ENCODE measurements around the gene ADD2.

The ADD2 gene

GRCh38 chr2:70702711-70703395, 65.1 kb downstream of the ADD2 start:
- no peak for DNase-seq (ENCODE audit: low spot score)

- no peak for DNase-seq (ENCODE audit: low spot score)
These were observed 69.2 kb downstream of the ADD2 start for GRCh38 chr2:70698847-70699246.

DNA sequence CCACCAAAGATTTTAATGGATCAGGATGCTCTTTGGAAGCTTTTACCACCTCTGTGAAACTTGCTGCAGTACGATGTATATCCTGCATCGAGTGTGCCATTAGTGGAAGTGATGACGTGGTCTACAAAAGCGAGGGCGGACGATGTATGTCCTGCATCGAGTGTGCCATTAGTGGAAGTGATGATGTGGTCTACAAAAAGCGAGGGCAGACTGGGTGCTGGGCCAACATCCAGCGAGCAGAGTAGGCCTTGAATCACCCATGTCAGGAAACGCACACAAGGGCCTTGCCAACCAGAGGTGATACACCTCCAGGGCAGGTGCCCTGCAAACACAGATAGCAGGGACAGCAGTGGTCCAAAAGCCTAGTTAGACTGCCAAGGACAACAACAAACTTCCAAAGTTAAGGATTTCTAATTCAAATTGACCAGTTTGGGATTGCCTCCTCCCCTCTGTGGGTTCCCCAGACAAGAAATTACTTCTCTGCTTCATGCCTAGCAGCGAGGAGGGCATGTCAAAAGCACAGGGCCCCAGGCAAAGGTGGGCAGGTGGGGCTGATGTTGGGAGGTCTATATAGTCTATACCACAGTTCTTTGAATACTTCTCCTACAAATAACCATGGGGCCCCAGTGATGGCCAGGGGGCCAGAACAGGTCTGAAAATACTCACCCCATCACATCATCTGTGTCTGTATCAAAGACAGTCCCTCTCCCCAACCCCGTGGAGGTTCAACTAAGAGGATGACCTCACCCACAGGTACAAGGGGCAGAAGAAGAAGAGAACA, 70.2 kb downstream of the ADD2 start:
- no peak for DNase-seq (ENCODE audit: low spot score)

- DNase-seq (ENCODE audit: low spot score), result no peak
These were observed 71.9 kb downstream of the ADD2 start for GRCh38 chr2:70696142-70696541.

DNA sequence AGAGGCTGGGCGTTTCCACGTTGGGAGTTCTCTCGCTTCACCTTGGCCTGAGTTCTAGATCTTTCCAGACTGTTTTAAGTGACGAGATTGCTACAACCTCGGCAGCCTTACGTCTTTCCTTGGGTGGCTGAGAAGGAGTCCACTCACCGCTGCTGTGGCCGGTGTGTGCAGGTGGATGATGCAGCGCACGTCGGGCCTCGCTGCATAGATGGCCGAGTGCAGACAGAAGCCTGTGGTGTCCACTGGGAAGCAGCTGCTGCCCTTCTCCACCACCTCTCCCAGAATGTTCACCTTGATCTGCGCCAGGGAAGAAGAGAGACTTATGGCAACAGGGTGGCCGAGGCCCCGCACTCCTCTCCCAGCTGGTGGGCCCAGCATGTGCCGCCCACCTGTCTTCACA, 75.7 kb downstream of the ADD2 start:
- no peak for DNase-seq (ENCODE audit: low spot score)

- no peak for DNase-seq (ENCODE audit: low spot score)
These were observed 76.4 kb downstream of the ADD2 start for GRCh38 chr2:70691497-70692140.

- no peak for DNase-seq (ENCODE audit: low spot score)
These were observed 77.2 kb downstream of the ADD2 start for GRCh38 chr2:70690846-70691245.

DNA sequence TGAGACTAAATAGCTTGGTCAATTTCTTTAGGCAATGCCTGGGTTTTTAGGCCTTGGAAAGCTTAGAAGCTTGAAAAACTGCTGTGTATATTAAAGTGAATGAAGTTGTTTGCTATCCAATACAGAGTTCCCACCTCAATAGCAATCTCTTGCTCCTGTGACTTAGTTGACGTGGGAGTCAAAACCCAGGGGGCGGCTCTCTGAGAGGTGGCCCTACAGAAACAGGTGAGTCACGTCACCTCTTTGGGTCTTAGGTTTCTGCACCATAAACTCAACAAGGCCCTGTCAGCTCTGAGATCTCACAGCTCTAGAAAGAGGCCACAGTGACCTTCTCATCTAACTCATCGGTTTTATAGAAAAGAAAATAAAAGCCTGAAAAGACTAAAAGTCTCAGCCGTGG, 79.6 kb downstream of the ADD2 start:
- DNase-seq (ENCODE audit: low spot score), result no peak

DNA sequence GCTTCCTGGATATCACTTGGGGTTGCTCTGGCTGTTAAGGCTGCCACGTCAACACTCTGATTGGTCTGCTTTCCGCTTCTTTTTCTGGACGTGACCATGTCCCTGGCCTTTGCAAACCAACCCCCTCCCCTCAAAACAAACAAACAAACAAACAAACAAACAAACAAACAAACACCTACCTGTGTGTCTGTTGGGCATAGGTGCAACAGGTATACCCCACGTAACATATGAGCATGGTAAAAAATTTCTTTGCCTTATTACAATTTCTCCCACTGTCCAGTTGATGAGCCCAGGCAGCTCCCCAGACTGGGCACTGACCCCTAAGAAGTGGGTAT, 80.6 kb downstream of the ADD2 start:
- DNase-seq (ENCODE audit: low spot score), result no peak

DNA sequence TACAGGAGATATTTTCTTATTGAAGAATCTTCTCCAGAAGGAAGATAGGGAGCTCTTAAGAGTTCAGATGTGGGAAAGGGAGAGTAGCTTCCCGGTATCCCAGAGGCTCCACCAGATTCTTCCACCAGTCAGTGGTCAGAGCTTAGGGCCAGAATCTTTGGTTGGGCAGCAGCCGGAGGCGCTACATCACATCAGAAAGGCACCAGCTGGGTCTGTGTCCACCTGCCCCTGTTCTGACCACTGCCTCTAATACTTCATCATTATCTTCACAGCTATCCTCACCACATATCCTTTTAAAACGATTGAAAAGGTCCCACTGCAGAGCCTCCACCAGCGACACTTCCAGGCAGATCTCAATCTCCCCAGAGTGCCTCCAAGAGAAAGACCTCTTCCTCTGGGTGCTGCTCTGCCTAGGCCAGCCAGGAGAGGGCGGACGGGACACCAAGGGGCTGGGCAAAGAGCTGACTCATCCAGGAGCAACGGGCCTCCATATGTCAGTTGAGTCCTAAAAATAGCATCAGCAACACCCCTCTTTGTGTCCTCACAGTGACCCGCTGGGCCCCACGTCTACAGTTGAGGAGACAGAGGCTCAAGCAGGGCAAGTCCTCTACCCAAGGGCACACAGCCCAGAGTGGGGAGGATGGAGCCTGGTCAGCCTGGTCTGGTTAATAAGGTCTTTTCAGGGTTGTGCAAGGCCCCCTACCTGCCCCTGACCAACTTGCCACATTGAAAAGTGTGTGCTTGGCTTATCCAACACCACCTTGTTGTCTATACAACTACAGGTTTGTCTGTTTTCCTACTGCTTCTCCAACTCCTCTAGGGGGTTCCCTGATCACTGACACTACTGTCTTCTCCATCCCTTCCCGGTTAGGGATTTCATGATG, 81.2 kb downstream of the ADD2 start:
- DNase-seq (ENCODE audit: low spot score), result peak; percentile 57

- peak; percentile 38 for DNase-seq (ENCODE audit: low spot score)
These were observed 82.2 kb downstream of the ADD2 start for GRCh38 chr2:70685771-70686171.

DNA sequence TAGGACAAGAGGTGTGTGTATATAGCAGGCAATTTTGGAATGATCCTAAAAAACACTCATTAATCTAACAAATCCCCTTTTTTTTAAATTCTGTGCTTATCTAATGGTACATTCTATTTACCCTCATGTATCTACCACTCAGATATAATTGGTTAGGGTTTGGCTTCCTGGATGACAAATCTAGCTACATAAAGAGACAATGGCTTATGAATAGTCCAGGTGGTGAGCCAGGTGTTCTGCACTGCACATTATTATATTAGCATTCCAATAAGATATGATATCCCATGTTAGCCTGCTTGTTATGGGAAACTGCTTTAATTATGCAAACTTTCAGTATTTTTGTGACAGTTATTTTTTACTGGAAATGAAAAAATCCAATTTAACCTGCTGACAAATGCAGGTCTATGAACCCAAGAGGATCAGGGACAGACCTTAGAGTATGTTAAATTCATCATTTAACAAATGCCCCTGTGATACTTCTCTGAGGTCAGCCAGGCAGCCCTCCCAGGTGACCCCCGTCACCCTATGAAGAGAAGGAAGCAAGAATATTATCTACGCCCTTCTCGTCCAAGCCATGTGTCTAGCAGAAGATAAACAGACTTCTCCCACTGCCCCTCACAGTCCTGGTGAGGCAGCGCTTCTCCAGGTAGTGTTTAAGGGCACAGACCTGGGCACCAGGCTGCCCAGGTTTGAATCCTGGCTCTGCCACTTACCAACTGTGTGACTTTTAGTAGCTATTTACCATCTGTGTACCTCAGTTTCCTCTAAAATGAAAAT, 83.0 kb downstream of the ADD2 start:
- DNase-seq (ENCODE audit: low spot score), result no peak

- no peak for DNase-seq (ENCODE audit: low spot score)
These were observed 84.5 kb downstream of the ADD2 start for GRCh38 chr2:70683455-70683854.

- DNase-seq (ENCODE audit: low spot score), result no peak
These were observed 87.3 kb downstream of the ADD2 start for GRCh38 chr2:70680735-70681134.

GRCh38 chr2:70679259-70679658, 88.7 kb downstream of the ADD2 start:
- no peak for DNase-seq (ENCODE audit: low spot score)

GRCh38 chr2:70678576-70679143, 89.3 kb downstream of the ADD2 start:
- no peak for DNase-seq (ENCODE audit: low spot score)

- DNase-seq (ENCODE audit: low spot score), result no peak
These were observed 91.5 kb downstream of the ADD2 start for GRCh38 chr2:70676301-70677035.

GRCh38 chr2:70675862-70676261, 92.1 kb downstream of the ADD2 start:
- no peak for DNase-seq (ENCODE audit: low spot score)

- no peak for DNase-seq (ENCODE audit: low spot score)
These were observed 93.2 kb downstream of the ADD2 start for GRCh38 chr2:70674636-70675430.

Measured in D341Med (cell line).